ENCODE results near the gene LBX1. TPM values are rescaled to one million over a fixed set of nuclear protein-coding genes. Genes with fewer than 3 reads are reported as not detected.

Gene LBX1
- total and polyA plus RNA-seq, 2 donors (not counting 1 experiment from before 2014, with no cell fraction given) = not detected

GRCh38 chr10:101189461-101190401, 39.5 kb downstream of the LBX1 start:
- intact Hi-C loops (cut with micrococcal nuclease) = no loop called here
- Mint-ChIP-seq H3K9me3 (ENCODE audit: insufficient read depth) (no peaks in the 10 kb centered on the region), H3K27ac (no peak overlapping the region), H3K4me3 (no peak overlapping the region), H3K27me3 (peaks cover 15% of the 10 kb centered on the region), H3K4me1 (no peaks in the 10 kb centered on the region)
- H3K9ac ChIP-seq (ENCODE audit: low read length) = no peak overlapping the region
- no peaks in the 10 kb centered on the region for H3K4me1 ChIP-seq (ENCODE audit: control insufficient read depth in 2 of 2, insufficient read depth in 2 of 2, low read length in 2 of 2)
- CTCF ChIA-PET = interaction anchor here (1.8 kb wide), 1 partner anchor 25 kb away, joined by 6 read pairs; no protein-coding TSS in a partner anchor
- POLR2A ChIA-PET = no interaction called here
- no peak for TF ChIP-seq CTCF (IDR thresholded peaks at IDR 0.05)
- H3K4me3 ChIP-seq (ENCODE audit: control extremely low read depth in 1 of 5, extremely low read depth in 1 of 5, insufficient read depth in 1 of 5, low read depth in 2 of 5, low read length in 4 of 5) = no peak overlapping the region
- H3K9me3 ChIP-seq (ENCODE audit: control extremely low read depth in 1 of 3, control insufficient read depth in 2 of 3, insufficient read depth in 1 of 3, low read length in 2 of 3) = peaks cover 0 to 4% (median 0%) of the 10 kb centered on the region in 3 donors
- H3K4me2 ChIP-seq (replicated peaks; ENCODE audit: low read depth, low read length, poor library complexity, severe bottlenecking) = no peak overlapping the region
- WGBS (ENCODE audit: insufficient coverage) = 56% methylated on average over 12 of the region's 12 CpGs
- peaks cover 0 to 12% (median 2%) of the 10 kb centered on the region in 4 experiments for H3K27me3 ChIP-seq (replicated peaks in 1 of 4; ENCODE audit: control extremely low read depth in 1 of 4, control insufficient read depth in 3 of 4, insufficient read depth in 4 of 4, low read length in 3 of 4)
- DNase-seq (no peak), ATAC-seq (ENCODE audit: low read depth) (no peak)
- H2AFZ ChIP-seq (ENCODE audit: insufficient read depth, low read depth, low read length, poor library complexity, severe bottlenecking) = no peak overlapping the region
- H4K20me1 ChIP-seq (ENCODE audit: control insufficient read depth, insufficient read depth, low read length, poor library complexity, severe bottlenecking) = no peaks in the 10 kb centered on the region
- H3K36me3 ChIP-seq (replicated peaks in 1 of 2; ENCODE audit: control extremely low read depth in 1 of 2, control insufficient read depth in 1 of 2, extremely low read depth in 1 of 2, insufficient read depth in 2 of 2, low read length in 1 of 2) = no peaks in the 10 kb centered on the region
- H3K79me2 ChIP-seq (ENCODE audit: control insufficient read depth, insufficient read depth, low read length) = no peaks in the 10 kb centered on the region
- H3K27ac ChIP-seq (ENCODE audit: low read length in 2 of 2) = no peak overlapping the region

GRCh38 chr10:101188942-101189341, 40.3 kb downstream of the LBX1 start:
- Histone ChIP-seq H3K27ac (ENCODE audit: low read length in 2 of 2) (no peak overlapping the region), H3K4me1 (ENCODE audit: control insufficient read depth in 2 of 2, insufficient read depth in 2 of 2, low read length in 2 of 2) (no peaks in the 10 kb centered on the region), H3K36me3 (replicated peaks in 1 of 2; ENCODE audit: control extremely low read depth in 1 of 2, control insufficient read depth in 1 of 2, extremely low read depth in 1 of 2, insufficient read depth in 2 of 2, low read length in 1 of 2) (no peaks in the 10 kb centered on the region), H3K9me3 (ENCODE audit: control extremely low read depth in 1 of 3, control insufficient read depth in 2 of 3, insufficient read depth in 1 of 3, low read length in 2 of 3) (peaks cover 0 to 4% (median 0%) of the 10 kb centered on the region in 3 donors), H3K4me3 (ENCODE audit: control extremely low read depth in 1 of 5, extremely low read depth in 1 of 5, insufficient read depth in 1 of 5, low read depth in 2 of 5, low read length in 4 of 5) (no peak overlapping the region), H3K79me2 (ENCODE audit: control insufficient read depth, insufficient read depth, low read length) (no peaks in the 10 kb centered on the region), H3K9ac (ENCODE audit: low read length) (no peak overlapping the region), H3K27me3 (replicated peaks in 1 of 4; ENCODE audit: control extremely low read depth in 1 of 4, control insufficient read depth in 3 of 4, insufficient read depth in 4 of 4, low read length in 3 of 4) (peaks cover 0 to 12% (median 2%) of the 10 kb centered on the region in 4 experiments), H3K4me2 (replicated peaks; ENCODE audit: low read depth, low read length, poor library complexity, severe bottlenecking) (no peak overlapping the region), H2AFZ (ENCODE audit: insufficient read depth, low read depth, low read length, poor library complexity, severe bottlenecking) (no peak overlapping the region), H4K20me1 (ENCODE audit: control insufficient read depth, insufficient read depth, low read length, poor library complexity, severe bottlenecking) (no peaks in the 10 kb centered on the region)
- 79% methylated on average over 3 of the region's 4 CpGs for WGBS (ENCODE audit: insufficient coverage)
- ATAC-seq (ENCODE audit: low read depth) = no peak
- CTCF ChIA-PET = interaction anchor here (0.7 to 1.8 kb wide), 2 partner anchors 26 to 87 kb away, joined by 4 to 6 read pairs; no protein-coding TSS in a partner anchor
- H3K27me3 Mint-ChIP-seq = peaks cover 15% of the 10 kb centered on the region
- no peak overlapping the region for H3K4me3 Mint-ChIP-seq
- H3K27ac Mint-ChIP-seq = no peak overlapping the region
- DNase-seq = no peak
- TF ChIP-seq EZH2 (IDR thresholded peaks at IDR 0.05; ENCODE audit: borderline replicate concordance, insufficient read depth, low read depth, low read length, poor library complexity, severe bottlenecking) = no peak
- intact Hi-C loops (cut with micrococcal nuclease) = no loop called here
- H3K4me1 Mint-ChIP-seq = no peaks in the 10 kb centered on the region
- no peaks in the 10 kb centered on the region for H3K9me3 Mint-ChIP-seq (ENCODE audit: insufficient read depth)
- POLR2A ChIA-PET = interaction anchor here (0.7 kb wide), 1 partner anchor 196 kb away, joined by 3 read pairs; no protein-coding TSS in a partner anchor
